Measurements from ENCODE around the gene MFRP. TPM values are rescaled to one million over a fixed set of nuclear protein-coding genes. Genes with fewer than 3 reads are reported as not detected.

MFRP gene
- total and polyA plus RNA-seq, 10 donors: 0.02 to 0.16 (median 0.03) TPM; not detected in 6

GRCh38 chr11:119300198-119300964 is 46.1 kb downstream of the MFRP start:
- WGBS, 5 donors: 78 to 92% (median 86%) methylated on average over 3 of the region's 3 CpGs
- H3K4me1 ChIP-seq: no peaks in the 10 kb centered on the region
- peak overlapping the region in 1 of 8 donors; percentile 2 for H3K27ac ChIP-seq
- H3K4me3 ChIP-seq: no peak overlapping the region
- no peak for DNase-seq
- TF ChIP-seq CTCF (IDR thresholded peaks at IDR 0.05 in 8 of 11, conservative IDR thresholded peaks at IDR 0.05 in 3 of 11) (no peak), POLR2AphosphoS5 (IDR thresholded peaks at IDR 0.05) (no peak), POLR2A (IDR thresholded peaks at IDR 0.05) (no peak)
- no peaks in the 10 kb centered on the region for H3K9me3 ChIP-seq
- no peaks in the 10 kb centered on the region for H3K27me3 ChIP-seq (replicated peaks in 1 of 7)
- H3K36me3 ChIP-seq: peaks cover 7 to 100% (median 80%) of the 10 kb centered on the region in 6 donors
- intact Hi-C loops (cut with DNase I; ENCODE audit: low total_unique reads): no loop called here

- WGBS, 5 donors: 95 to 99% (median 97%) methylated on average over 9 of the region's 9 CpGs
- no peak for DNase-seq
- no peaks in the 10 kb centered on the region for H3K9me3 ChIP-seq
- no peaks in the 10 kb centered on the region for H3K27me3 ChIP-seq (replicated peaks in 1 of 7)
- intact Hi-C loops (cut with DNase I; ENCODE audit: low total_unique reads): no loop called here
- H3K4me1 ChIP-seq: no peaks in the 10 kb centered on the region
- no peak for TF ChIP-seq POLR2A (IDR thresholded peaks at IDR 0.05)
- no peak for TF ChIP-seq CTCF (IDR thresholded peaks at IDR 0.05 in 8 of 11, conservative IDR thresholded peaks at IDR 0.05 in 3 of 11)
- no peak overlapping the region for H3K27ac ChIP-seq
- no peak overlapping the region for H3K4me3 ChIP-seq
- H3K36me3 ChIP-seq: peaks cover 7 to 100% (median 73%) of the 10 kb centered on the region in 6 donors
Measured at GRCh38 chr11:119299416-119299815, 47.1 kb downstream of the MFRP start.

- intact Hi-C loops (cut with DNase I; ENCODE audit: low total_unique reads): no loop called here
- TF ChIP-seq CTCF (IDR thresholded peaks at IDR 0.05 in 8 of 11, conservative IDR thresholded peaks at IDR 0.05 in 3 of 11) (no peak), POLR2AphosphoS5 (IDR thresholded peaks at IDR 0.05) (no peak), POLR2A (IDR thresholded peaks at IDR 0.05) (no peak)
- no peaks in the 10 kb centered on the region for H3K27me3 ChIP-seq (replicated peaks in 1 of 7)
- whole genome bisulfite sequencing, 5 donors: 94 to 97% (median 94%) methylated on average over 2 of the region's 2 CpGs
- no peak overlapping the region for H3K4me3 ChIP-seq
- DNase-seq: no peak
- H3K27ac ChIP-seq: no peak overlapping the region
- peaks cover 7 to 100% (median 66%) of the 10 kb centered on the region in 6 donors for H3K36me3 ChIP-seq
- H3K4me1 ChIP-seq: no peaks in the 10 kb centered on the region
- no peaks in the 10 kb centered on the region for H3K9me3 ChIP-seq
Measured at GRCh38 chr11:119298726-119299125, 47.8 kb downstream of the MFRP start.

- Histone ChIP-seq H3K27me3 (replicated peaks in 1 of 7) (no peaks in the 10 kb centered on the region), H3K4me1 (no peaks in the 10 kb centered on the region), H3K4me3 (no peak overlapping the region), H3K9me3 (no peaks in the 10 kb centered on the region), H3K27ac (no peak overlapping the region), H3K36me3 (peaks cover 3 to 100% (median 59%) of the 10 kb centered on the region in 6 donors)
- DNase-seq: no peak
- no peak for TF ChIP-seq POLR2AphosphoS5 (IDR thresholded peaks at IDR 0.05)
- no peak for TF ChIP-seq POLR2A (IDR thresholded peaks at IDR 0.05)
- no peak for TF ChIP-seq CTCF (IDR thresholded peaks at IDR 0.05 in 8 of 11, conservative IDR thresholded peaks at IDR 0.05 in 3 of 11)
- WGBS, 5 donors: 74 to 89% (median 85%) methylated on average over 3 of the region's 3 CpGs
- intact Hi-C loops (cut with DNase I; ENCODE audit: low total_unique reads): no loop called here
Measured at GRCh38 chr11:119297938-119298337, 48.6 kb downstream of the MFRP start.
